Lower leg skin (tissue), 3 donors: ENCODE results near the gene CD200R1.

ENCODE experiments used
- POLR2A ChIP-seq, 2 donors: fragments of 450-650 bp; IDR thresholded peaks; one replicate each; pipeline ENCODE4 v1.6.1; 2016 to 2017; ENCODE audit warnings: antibody characterized with exemption in 2 of 2, mild to moderate bottlenecking in 1 of 2, moderate library complexity in 1 of 2
- TF ChIP-seq, protein P1 (sequence below), 3 donors: fragments of 450-650 bp; IDR thresholded peaks; one replicate each; pipeline ENCODE4 v1.5.1; 2016; ENCODE audit warnings: antibody characterized with exemption in 3 of 3, mild to moderate bottlenecking in 3 of 3, moderate library complexity in 2 of 3

DNA sequence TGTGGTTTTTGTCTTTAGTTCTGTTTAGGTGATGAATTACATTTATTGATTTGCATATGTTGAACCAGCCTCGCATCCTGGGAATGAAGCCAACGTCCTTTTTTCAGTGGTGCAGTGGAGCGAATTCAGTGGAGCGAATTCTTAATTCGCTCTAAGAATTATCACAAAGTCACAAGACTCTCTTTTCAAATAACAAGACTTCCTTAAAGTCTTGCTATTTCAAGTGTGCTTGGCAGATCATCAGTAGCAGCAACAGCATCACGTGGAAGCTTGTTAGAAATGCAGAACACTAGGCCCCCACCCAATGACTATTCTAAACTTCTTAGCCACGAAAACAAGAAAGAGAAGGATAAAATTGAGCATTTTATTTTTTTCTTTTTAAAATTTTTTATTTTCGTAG, 70.1 kb downstream of the CD200R1 start:
- TF ChIP-seq, protein P1, sequence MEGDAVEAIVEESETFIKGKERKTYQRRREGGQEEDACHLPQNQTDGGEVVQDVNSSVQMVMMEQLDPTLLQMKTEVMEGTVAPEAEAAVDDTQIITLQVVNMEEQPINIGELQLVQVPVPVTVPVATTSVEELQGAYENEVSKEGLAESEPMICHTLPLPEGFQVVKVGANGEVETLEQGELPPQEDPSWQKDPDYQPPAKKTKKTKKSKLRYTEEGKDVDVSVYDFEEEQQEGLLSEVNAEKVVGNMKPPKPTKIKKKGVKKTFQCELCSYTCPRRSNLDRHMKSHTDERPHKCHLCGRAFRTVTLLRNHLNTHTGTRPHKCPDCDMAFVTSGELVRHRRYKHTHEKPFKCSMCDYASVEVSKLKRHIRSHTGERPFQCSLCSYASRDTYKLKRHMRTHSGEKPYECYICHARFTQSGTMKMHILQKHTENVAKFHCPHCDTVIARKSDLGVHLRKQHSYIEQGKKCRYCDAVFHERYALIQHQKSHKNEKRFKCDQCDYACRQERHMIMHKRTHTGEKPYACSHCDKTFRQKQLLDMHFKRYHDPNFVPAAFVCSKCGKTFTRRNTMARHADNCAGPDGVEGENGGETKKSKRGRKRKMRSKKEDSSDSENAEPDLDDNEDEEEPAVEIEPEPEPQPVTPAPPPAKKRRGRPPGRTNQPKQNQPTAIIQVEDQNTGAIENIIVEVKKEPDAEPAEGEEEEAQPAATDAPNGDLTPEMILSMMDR (IDR thresholded peaks at IDR 0.05) = no peak
- no peak for TF ChIP-seq POLR2A (IDR thresholded peaks at IDR 0.05)
